ENCODE data around the gene KRT86.
"Not testable (repeated sequence)": the region's sequence is repeated elsewhere in the genome, so short reads cannot be mapped to it uniquely, and the experiment has no call there.

KRT86 gene

GRCh38 chr12:52336641-52337040, 62.2 kb downstream of the KRT86 start:
- no peak for DNase-seq (ENCODE audit: low read depth)

GRCh38 chr12:52337054-52337453, 62.6 kb downstream of the KRT86 start:
- no peak for DNase-seq (ENCODE audit: low read depth)

- DNase-seq (ENCODE audit: low read depth): no peak
Observed at GRCh38 chr12:52338241-52338960, 64.0 kb downstream of the KRT86 start.

- no peak for DNase-seq (ENCODE audit: low read depth)
Observed at GRCh38 chr12:52341066-52341580, 66.7 kb downstream of the KRT86 start.

GRCh38 chr12:52342781-52343490, 68.5 kb downstream of the KRT86 start:
- DNase-seq (ENCODE audit: low read depth): no peak

GRCh38 chr12:52343550-52343949, 69.1 kb downstream of the KRT86 start:
- no peak for DNase-seq (ENCODE audit: low read depth)

- no peak for DNase-seq (ENCODE audit: low read depth)
Observed at GRCh38 chr12:52344111-52344510, 69.7 kb downstream of the KRT86 start.

- DNase-seq (ENCODE audit: low read depth): not testable (repeated sequence)
Observed at GRCh38 chr12:52345041-52345440, 70.6 kb downstream of the KRT86 start.

- no peak for DNase-seq (ENCODE audit: low read depth)
Observed at GRCh38 chr12:52346593-52346992, 72.1 kb downstream of the KRT86 start.

- no peak for DNase-seq (ENCODE audit: low read depth)
Observed at GRCh38 chr12:52347016-52347415, 72.6 kb downstream of the KRT86 start.

GRCh38 chr12:52347551-52348510, 73.4 kb downstream of the KRT86 start:
- no peak for DNase-seq (ENCODE audit: low read depth)

- no peak for DNase-seq (ENCODE audit: low read depth)
Observed at GRCh38 chr12:52349196-52349595, 74.8 kb downstream of the KRT86 start.

- DNase-seq (ENCODE audit: low read depth): no peak
Observed at GRCh38 chr12:52350021-52350620, 75.7 kb downstream of the KRT86 start.

GRCh38 chr12:52350786-52351185, 76.3 kb downstream of the KRT86 start:
- no peak for DNase-seq (ENCODE audit: low read depth)

- DNase-seq (ENCODE audit: low read depth): no peak
Observed at GRCh38 chr12:52351196-52352059, 77.0 kb downstream of the KRT86 start.

GRCh38 chr12:52352951-52353350, 78.5 kb downstream of the KRT86 start:
- DNase-seq (ENCODE audit: low read depth): no peak

GRCh38 chr12:52353766-52354165, 79.3 kb downstream of the KRT86 start:
- DNase-seq (ENCODE audit: low read depth): no peak

- DNase-seq (ENCODE audit: low read depth): no peak
Observed at GRCh38 chr12:52354200-52354599, 79.8 kb downstream of the KRT86 start.

GRCh38 chr12:52355176-52355575, 80.7 kb downstream of the KRT86 start:
- DNase-seq (ENCODE audit: low read depth): no peak

- no peak for DNase-seq (ENCODE audit: low read depth)
Observed at GRCh38 chr12:52356031-52356761, 81.8 kb downstream of the KRT86 start.

All from activated T-cell treated with anti-CD3 and anti-CD28 coated beads for 48 hours (primary cell).